Esophagus muscularis mucosa (tissue), 3 donors: ENCODE data around the gene COLQ.

ENCODE experiments used
- POLR2AphosphoS5 ChIP-seq, 2 donors: sonication (generic); formaldehyde crosslinking; IDR thresholded peaks; one replicate each; pipeline ENCODE4 v1.6.1; 2017; ENCODE audit warnings: antibody characterized with exemption in 2 of 2
- TF ChIP-seq, protein P1 (sequence below), 3 experiments: fragments of 200-600 bp in 2 of 3; fragments of 450-650 bp in 1 of 3; sonication (generic) in 2 of 3; IDR thresholded peaks; one replicate each; pipeline ENCODE4 v1.5.1; 2017 to 2019; ENCODE audit warnings: antibody characterized with exemption in 3 of 3, mild to moderate bottlenecking in 2 of 3, moderate library complexity in 1 of 3

DNA sequence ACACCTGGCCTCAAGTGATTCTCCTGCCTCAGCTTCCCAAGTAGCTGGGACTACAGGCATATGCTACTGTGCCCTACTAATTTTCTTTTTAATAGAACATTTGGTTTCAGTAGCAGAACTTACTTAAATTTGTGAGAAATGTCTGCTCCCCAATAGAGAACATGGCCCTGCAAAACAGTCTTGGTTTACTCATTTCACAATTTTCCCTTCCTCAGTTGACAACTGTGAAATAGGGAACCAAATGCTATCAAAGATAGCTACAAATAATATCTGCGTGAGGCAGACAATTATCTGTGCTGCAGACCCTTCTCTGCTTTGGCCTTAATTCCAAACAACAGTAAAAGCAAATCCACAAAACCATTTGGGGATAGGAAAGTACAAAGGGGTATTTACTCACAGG lies 116.7 kb downstream of the COLQ start:
- TF ChIP-seq, protein P1, sequence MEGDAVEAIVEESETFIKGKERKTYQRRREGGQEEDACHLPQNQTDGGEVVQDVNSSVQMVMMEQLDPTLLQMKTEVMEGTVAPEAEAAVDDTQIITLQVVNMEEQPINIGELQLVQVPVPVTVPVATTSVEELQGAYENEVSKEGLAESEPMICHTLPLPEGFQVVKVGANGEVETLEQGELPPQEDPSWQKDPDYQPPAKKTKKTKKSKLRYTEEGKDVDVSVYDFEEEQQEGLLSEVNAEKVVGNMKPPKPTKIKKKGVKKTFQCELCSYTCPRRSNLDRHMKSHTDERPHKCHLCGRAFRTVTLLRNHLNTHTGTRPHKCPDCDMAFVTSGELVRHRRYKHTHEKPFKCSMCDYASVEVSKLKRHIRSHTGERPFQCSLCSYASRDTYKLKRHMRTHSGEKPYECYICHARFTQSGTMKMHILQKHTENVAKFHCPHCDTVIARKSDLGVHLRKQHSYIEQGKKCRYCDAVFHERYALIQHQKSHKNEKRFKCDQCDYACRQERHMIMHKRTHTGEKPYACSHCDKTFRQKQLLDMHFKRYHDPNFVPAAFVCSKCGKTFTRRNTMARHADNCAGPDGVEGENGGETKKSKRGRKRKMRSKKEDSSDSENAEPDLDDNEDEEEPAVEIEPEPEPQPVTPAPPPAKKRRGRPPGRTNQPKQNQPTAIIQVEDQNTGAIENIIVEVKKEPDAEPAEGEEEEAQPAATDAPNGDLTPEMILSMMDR (IDR thresholded peaks at IDR 0.05) = no peak
- TF ChIP-seq POLR2AphosphoS5 (IDR thresholded peaks at IDR 0.05) = no peak
